GM19035 (cell line): ENCODE results near the gene MYG1.
"Not testable (repeated sequence)": the region's sequence is repeated elsewhere in the genome, so short reads cannot be mapped to it uniquely, and the experiment has no call there.

Experiments used
- ATAC-seq: cut with Tn5 transposase; IDR thresholded peaks from one replicate; pipeline ENCODE4 v1.9.1; 2021; ENCODE audit not compliant: unreplicated experiment

Gene MYG1

GRCh38 chr12:53326460-53327185 is 27.1 kb downstream of the MYG1 start:
- no peak for ATAC-seq

- no peak for ATAC-seq
These were observed 28.0 kb downstream of the MYG1 start for GRCh38 chr12:53327435-53328042.

GRCh38 chr12:53328043-53328435 is 28.5 kb downstream of the MYG1 start:
- ATAC-seq, result no peak

GRCh38 chr12:53330671-53331070 is 31.2 kb downstream of the MYG1 start:
- ATAC-seq, result no peak

GRCh38 chr12:53332339-53332738 is 32.8 kb downstream of the MYG1 start:
- not testable (repeated sequence) for ATAC-seq

GRCh38 chr12:53332744-53333143 is 33.2 kb downstream of the MYG1 start:
- no peak for ATAC-seq

GRCh38 chr12:53333289-53333688 is 33.8 kb downstream of the MYG1 start:
- ATAC-seq, result no peak

- ATAC-seq, result no peak
These were observed 34.4 kb downstream of the MYG1 start for GRCh38 chr12:53333845-53334244.

GRCh38 chr12:53334822-53335221 is 35.3 kb downstream of the MYG1 start:
- ATAC-seq, result no peak

GRCh38 chr12:53336181-53336681 is 36.7 kb downstream of the MYG1 start, which contains the start of gene SP7:
Gene SP7 (minus strand): TSS chr12:53336354. CDS start chr12:53335646, 708 bp downstream.
- no peak for ATAC-seq

GRCh38 chr12:53338017-53338416 is 38.5 kb downstream of the MYG1 start:
- no peak for ATAC-seq

GRCh38 chr12:53338916-53339315 is 39.4 kb downstream of the MYG1 start:
- no peak for ATAC-seq

GRCh38 chr12:53340398-53340797 is 40.9 kb downstream of the MYG1 start:
- ATAC-seq, result no peak

- no peak for ATAC-seq
These were observed 44.0 kb downstream of the MYG1 start for GRCh38 chr12:53343449-53343848.

- no peak for ATAC-seq
These were observed 44.5 kb downstream of the MYG1 start for GRCh38 chr12:53343969-53344368.

GRCh38 chr12:53344487-53344823 is 45.0 kb downstream of the MYG1 start:
- ATAC-seq, result no peak

- ATAC-seq, result peak; percentile 78
These were observed 45.5 kb downstream of the MYG1 start for GRCh38 chr12:53344824-53345485.

GRCh38 chr12:53345486-53346188 is 46.1 kb downstream of the MYG1 start:
- no peak for ATAC-seq

- no peak for ATAC-seq
These were observed 47.0 kb downstream of the MYG1 start for GRCh38 chr12:53346491-53346890.

- no peak for ATAC-seq
These were observed 48.4 kb downstream of the MYG1 start for GRCh38 chr12:53347905-53348304.
